Duodenal mucosa (tissue), 2 donors: ENCODE results near the gene TAT.
"Not testable (repeated sequence)": the region's sequence is repeated elsewhere in the genome, so short reads cannot be mapped to it uniquely, and the experiment has no call there.

Experiments used
- H3K27ac ChIP-seq: one replicate; pipeline ENCODE4 v1.7.0; 2013; ENCODE audit warnings: low read depth, low read length
- H3K27me3 ChIP-seq, 2 donors: one replicate each; pipeline ENCODE4 v1.7.0; 2013; ENCODE audit warnings: low read length in 2 of 2, control low read depth in 1 of 2; ENCODE audit not compliant: insufficient read depth in 2 of 2, control insufficient read depth in 1 of 2
- H3K36me3 ChIP-seq, 2 donors: one replicate each; pipeline ENCODE4 v1.7.0; 2013; ENCODE audit warnings: low read length in 2 of 2, control low read depth in 1 of 2; ENCODE audit not compliant: insufficient read depth in 2 of 2, control insufficient read depth in 1 of 2
- H3K4me1 ChIP-seq, 2 donors: one replicate each; pipeline ENCODE4 v1.7.0; 2013; ENCODE audit warnings: low read length in 2 of 2, control low read depth in 1 of 2; ENCODE audit not compliant: insufficient read depth in 2 of 2, control insufficient read depth in 1 of 2
- H3K4me3 ChIP-seq, 2 donors: one replicate each; pipeline ENCODE4 v1.7.0; 2013; ENCODE audit warnings: low read length in 2 of 2, low read depth in 1 of 2
- H3K9ac ChIP-seq, 2 donors: one replicate each; pipeline ENCODE4 v1.7.0; 2013; ENCODE audit warnings: low read length in 2 of 2, low read depth in 1 of 2
- H3K9me3 ChIP-seq, 2 donors: one replicate each; pipeline ENCODE4 v1.7.0; 2013; ENCODE audit warnings: low read length in 2 of 2, control low read depth in 1 of 2; ENCODE audit not compliant: control insufficient read depth in 1 of 2

The TAT gene

DNA sequence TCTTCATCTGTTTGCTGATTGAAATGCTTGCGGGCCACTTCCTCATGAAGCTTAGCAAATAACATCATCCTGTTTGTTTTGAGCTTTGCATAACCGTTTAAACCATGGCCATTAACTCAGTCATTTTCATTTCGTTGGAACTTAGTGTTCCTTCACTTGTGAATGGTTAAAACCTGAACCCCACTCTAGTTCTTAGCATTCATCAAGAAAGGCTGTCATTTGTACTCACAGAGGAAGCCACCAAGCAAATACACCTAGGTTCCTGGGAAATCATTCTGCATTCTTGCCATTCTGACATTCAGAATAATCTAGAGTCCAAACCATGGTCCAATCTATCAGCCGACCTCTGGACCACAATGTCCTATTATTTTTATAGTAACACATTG lies 8.4 kb upstream of the TAT start:
- no peak overlapping the region for H3K9ac ChIP-seq
- H3K27me3 ChIP-seq, result no peaks in the 10 kb centered on the region
- no peaks in the 10 kb centered on the region for H3K4me1 ChIP-seq
- no peak overlapping the region for H3K4me3 ChIP-seq
- no peaks in the 10 kb centered on the region for H3K36me3 ChIP-seq
- no peak overlapping the region for H3K27ac ChIP-seq
- no peaks in the 10 kb centered on the region for H3K9me3 ChIP-seq

DNA sequence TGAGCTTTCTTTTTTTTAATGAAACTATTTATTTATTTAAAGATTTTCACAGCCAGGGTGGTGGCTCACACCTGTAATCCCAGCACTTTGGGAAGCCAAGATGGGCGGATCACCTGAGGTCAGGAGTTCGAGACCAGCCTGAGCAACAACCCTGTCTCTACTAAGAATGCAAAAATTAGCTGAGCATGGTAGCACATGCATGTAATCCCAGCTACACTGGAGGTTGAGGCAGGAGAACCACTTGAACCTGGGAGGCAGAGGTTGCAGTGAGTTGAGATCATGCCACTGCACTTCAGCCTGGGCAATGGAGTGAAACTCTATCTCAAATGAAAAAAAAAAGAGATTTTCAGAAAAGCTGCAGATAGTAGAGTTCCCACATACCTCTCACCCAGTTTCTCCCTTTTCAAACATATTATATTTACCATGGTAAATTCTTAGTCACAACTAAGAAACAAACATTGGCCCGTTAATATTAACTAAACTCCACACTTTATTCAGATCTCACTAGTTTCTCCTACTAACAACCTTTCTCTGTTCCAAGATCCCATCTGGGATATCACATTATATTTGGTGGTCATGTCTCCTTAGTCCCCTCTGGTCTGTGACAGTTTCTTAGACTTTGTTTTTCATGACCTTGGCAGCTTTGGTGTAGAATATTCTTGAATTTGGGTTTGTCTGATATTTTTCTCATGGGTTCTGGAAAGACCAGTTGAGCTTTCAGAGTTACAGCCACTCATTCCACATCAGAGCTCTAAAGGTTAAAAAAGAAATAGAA lies 7.8 kb upstream of the TAT start:
- no peak overlapping the region for H3K27ac ChIP-seq
- no peaks in the 10 kb centered on the region for H3K4me1 ChIP-seq
- no peaks in the 10 kb centered on the region for H3K9me3 ChIP-seq
- H3K9ac ChIP-seq, result no peak overlapping the region
- no peak overlapping the region for H3K4me3 ChIP-seq
- H3K36me3 ChIP-seq, result no peaks in the 10 kb centered on the region
- no peaks in the 10 kb centered on the region for H3K27me3 ChIP-seq

DNA sequence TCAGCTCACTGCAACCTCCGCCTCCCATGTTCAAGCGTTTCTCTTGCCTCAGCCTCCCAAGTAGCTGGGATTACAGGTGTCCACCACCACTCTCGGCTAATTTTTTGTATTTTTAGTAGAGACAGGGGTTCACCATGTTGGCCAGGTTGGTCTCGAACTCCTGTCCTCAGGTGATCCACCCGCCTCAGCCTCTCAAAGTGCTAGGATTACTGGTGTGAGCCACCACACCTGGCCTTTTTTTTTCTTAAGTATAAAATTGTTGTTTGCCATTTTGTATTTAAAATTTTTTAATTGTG lies 5.6 kb upstream of the TAT start:
- not testable (repeated sequence) for H3K9ac ChIP-seq, H3K9me3 ChIP-seq, H3K4me1 ChIP-seq, H3K27me3 ChIP-seq, H3K4me3 ChIP-seq, H3K27ac ChIP-seq, H3K36me3 ChIP-seq

GRCh38 chr16:71574702-71575101 lies 2.2 kb downstream of the TAT start:
- Histone ChIP-seq H3K27ac (no peak overlapping the region), H3K4me3 (no peak overlapping the region), H3K36me3 (no peaks in the 10 kb centered on the region), H3K27me3 (peaks cover 0 to 11% of the 10 kb centered on the region in 2 donors), H3K9ac (no peak overlapping the region), H3K4me1 (no peaks in the 10 kb centered on the region), H3K9me3 (no peaks in the 10 kb centered on the region)

DNA sequence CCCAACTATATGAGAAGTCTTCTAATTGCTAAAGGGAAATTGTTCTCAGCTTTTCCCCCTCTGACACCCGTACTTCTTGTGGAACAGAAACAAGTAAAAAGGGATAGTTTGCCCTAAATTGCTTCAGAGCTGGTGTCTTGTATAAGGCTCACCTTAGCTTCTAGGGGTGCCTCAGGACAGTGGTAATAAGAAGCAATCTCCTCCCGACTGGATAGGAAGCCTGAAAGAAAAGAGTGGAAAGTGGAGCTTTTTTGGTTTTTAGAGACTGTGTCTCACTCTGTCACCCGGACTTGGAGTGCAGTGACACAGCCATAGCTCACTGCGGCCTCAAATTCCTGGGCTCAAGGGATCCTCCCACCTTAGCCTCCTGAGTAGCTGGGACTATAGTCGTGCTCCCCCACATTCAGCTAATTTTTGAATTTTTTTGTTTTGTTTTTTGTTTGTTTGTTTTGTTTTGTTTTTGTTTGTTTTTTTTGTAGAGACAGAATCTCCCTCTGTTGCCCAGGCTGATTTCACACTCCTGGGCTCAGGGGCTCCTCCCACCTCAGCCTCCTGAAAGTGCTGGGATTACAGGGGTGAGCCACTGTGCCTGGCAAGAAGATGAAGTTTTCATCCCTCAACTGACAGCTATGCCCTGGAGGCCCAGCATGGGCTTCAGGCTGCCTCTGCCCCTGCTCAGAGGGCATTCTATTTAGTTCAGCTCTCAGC lies 3.4 kb downstream of the TAT start:
- H3K36me3 ChIP-seq, result no peaks in the 10 kb centered on the region
- peaks cover 2 to 11% of the 10 kb centered on the region in 2 donors for H3K27me3 ChIP-seq
- no peaks in the 10 kb centered on the region for H3K4me1 ChIP-seq
- H3K4me3 ChIP-seq, result no peak overlapping the region
- no peaks in the 10 kb centered on the region for H3K9me3 ChIP-seq
- H3K27ac ChIP-seq, result no peak overlapping the region
- no peak overlapping the region for H3K9ac ChIP-seq

DNA sequence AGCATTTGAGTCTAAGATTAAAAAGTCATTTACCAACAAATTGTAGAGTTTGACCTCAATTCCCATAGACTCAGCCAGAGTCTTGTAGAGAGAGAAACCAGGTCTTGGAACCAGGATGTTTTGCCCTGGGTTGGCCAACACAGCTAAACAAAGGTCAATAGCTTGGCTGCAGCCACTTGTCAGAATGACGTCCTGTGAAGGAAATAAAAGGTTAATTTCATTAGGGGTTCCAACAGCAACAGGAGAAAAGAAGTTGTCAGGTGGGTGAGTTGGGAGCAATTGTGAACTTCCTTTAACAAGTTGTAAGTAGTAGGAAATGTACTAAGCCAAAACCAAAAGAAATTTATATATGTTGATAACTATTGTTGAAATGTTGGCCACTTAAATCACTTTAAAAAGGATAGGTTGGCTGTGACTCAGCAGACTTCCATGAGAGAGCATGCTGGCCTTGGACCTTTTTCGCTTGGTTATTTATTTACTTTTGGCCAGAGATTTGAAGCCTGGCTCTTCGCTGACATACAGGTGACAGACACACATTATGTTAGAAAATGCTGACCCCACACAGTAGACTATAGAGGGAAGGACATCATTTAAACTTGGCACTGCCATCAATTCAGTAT lies 4.3 kb downstream of the TAT start:
- Histone ChIP-seq H3K27me3 (peaks cover 2 to 11% of the 10 kb centered on the region in 2 donors), H3K9ac (no peak overlapping the region), H3K4me3 (no peak overlapping the region), H3K4me1 (no peaks in the 10 kb centered on the region), H3K27ac (no peak overlapping the region), H3K36me3 (no peaks in the 10 kb centered on the region), H3K9me3 (no peaks in the 10 kb centered on the region)

DNA sequence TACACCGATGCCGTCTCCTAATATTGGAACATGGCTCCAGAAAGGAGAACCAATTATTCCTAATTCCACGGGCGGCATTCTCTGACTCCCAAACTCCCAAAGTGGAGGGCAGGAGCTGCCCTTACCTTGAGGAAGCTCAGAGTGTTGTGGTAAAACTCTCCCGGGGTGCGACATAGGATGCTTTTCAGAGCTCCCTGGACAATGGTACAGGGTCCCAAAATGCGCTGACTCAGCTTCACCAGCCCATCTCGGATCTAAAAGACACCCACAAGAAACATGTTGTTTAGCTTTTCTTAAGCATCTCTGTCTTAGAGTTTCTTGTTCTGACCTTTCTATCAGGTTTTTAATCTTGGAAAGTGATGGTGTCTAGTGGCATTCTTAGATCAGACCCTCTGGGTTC lies 6.7 kb downstream of the TAT start:
- H3K36me3 ChIP-seq, result no peaks in the 10 kb centered on the region
- no peaks in the 10 kb centered on the region for H3K9me3 ChIP-seq
- no peak overlapping the region for H3K27ac ChIP-seq

DNA sequence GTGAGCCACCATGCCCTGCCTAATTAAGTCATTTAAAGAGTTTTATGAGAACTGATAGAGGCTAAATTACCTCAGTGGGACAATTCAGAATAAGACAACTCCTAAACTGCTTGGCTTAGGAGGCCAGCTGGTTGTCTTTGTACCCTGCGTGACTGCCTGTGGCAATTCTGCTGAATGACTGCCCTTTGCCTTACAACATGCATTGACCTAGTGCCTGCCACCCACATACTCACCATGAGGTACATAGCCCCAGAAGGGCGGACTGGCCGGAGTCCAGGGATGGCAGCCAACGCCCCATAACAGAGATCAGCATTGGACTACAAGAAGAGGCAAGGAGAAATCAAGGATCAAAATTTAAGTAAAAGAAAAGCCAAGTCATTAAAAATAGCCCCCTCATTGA lies 7.3 kb downstream of the TAT start:
- H3K27me3 ChIP-seq, result peaks cover 0 to 2% of the 10 kb centered on the region in 2 donors

More for the DNA sequence above, 6.7 kb downstream of the TAT start:
- H3K4me1 ChIP-seq, result peaks cover 6 to 8% of the 10 kb centered on the region in 2 donors
- no peak overlapping the region for H3K4me3 ChIP-seq
- H3K9ac ChIP-seq, result no peak overlapping the region
- H3K27me3 ChIP-seq, result peaks cover 0 to 2% of the 10 kb centered on the region in 2 donors

DNA sequence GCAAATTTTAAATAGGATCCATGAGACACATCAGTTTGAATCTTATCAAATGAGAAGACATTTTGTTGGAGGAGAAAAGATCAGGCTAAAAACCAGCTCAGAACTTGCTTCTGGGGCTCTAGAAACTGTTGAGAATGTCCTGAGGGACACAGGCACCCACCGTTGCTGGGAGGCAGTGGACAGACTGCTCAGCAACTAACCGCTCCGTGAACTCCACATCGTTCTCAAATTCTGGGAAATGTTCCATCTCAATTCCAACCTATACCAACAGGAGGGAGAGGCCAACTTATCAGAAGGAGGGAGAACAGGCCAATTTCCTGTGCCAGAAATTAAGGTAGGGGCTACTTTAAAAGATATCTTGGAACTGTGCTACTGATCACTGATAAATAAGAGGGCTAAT lies 8.3 kb downstream of the TAT start:
- Histone ChIP-seq H3K27me3 (peaks cover 0 to 2% of the 10 kb centered on the region in 2 donors), H3K9ac (no peak overlapping the region), H3K9me3 (no peaks in the 10 kb centered on the region), H3K27ac (no peak overlapping the region), H3K4me3 (no peak overlapping the region), H3K4me1 (peaks cover 12 to 13% of the 10 kb centered on the region in 2 donors), H3K36me3 (no peaks in the 10 kb centered on the region)

More for the DNA sequence above, 7.3 kb downstream of the TAT start:
- no peaks in the 10 kb centered on the region for H3K9me3 ChIP-seq
- H3K9ac ChIP-seq, result no peak overlapping the region
- no peaks in the 10 kb centered on the region for H3K36me3 ChIP-seq
- no peak overlapping the region for H3K4me3 ChIP-seq
- peaks cover 7 to 8% of the 10 kb centered on the region in 2 donors for H3K4me1 ChIP-seq
- H3K27ac ChIP-seq, result no peak overlapping the region

DNA sequence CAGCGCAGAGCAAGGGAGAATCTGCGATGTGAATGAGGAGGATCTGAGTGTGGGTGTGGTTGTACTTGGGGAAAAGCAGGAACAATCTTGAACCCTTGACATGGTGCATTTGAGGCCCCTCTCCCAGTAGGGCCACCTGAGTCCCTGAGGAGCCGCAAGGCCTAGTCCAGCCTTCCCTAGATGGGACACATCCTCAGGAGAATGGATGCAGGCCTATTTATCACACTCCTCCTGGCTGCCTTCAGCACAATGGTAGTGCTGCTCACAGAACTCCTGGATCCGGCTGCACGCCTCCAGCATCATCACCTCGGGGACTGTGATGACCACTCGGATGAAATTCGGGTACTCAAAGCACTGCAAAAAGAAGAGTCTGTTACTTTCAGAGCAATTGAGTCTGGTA lies 9.0 kb downstream of the TAT start:
- no peak overlapping the region for H3K27ac ChIP-seq
- H3K27me3 ChIP-seq, result peaks cover 0 to 2% of the 10 kb centered on the region in 2 donors
- no peaks in the 10 kb centered on the region for H3K9me3 ChIP-seq
- H3K4me3 ChIP-seq, result no peak overlapping the region
- H3K36me3 ChIP-seq, result no peaks in the 10 kb centered on the region
- H3K9ac ChIP-seq, result no peak overlapping the region
- peaks cover 12 to 13% of the 10 kb centered on the region in 2 donors for H3K4me1 ChIP-seq
